ENCODE data around the gene ZP2. TPM values are rescaled to one million over a fixed set of nuclear protein-coding genes. Genes with fewer than 3 reads are reported as not detected.

Gene ZP2
- total and polyA plus RNA-seq, 9 of the 15 experiments (the other 6 are each of a cell fraction or from before 2014, with no cell fraction given) = not detected

GRCh38 chr16:21217121-21217520 is 5.7 kb upstream of the ZP2 start (continued):
- TF ChIP-seq, protein P1, sequence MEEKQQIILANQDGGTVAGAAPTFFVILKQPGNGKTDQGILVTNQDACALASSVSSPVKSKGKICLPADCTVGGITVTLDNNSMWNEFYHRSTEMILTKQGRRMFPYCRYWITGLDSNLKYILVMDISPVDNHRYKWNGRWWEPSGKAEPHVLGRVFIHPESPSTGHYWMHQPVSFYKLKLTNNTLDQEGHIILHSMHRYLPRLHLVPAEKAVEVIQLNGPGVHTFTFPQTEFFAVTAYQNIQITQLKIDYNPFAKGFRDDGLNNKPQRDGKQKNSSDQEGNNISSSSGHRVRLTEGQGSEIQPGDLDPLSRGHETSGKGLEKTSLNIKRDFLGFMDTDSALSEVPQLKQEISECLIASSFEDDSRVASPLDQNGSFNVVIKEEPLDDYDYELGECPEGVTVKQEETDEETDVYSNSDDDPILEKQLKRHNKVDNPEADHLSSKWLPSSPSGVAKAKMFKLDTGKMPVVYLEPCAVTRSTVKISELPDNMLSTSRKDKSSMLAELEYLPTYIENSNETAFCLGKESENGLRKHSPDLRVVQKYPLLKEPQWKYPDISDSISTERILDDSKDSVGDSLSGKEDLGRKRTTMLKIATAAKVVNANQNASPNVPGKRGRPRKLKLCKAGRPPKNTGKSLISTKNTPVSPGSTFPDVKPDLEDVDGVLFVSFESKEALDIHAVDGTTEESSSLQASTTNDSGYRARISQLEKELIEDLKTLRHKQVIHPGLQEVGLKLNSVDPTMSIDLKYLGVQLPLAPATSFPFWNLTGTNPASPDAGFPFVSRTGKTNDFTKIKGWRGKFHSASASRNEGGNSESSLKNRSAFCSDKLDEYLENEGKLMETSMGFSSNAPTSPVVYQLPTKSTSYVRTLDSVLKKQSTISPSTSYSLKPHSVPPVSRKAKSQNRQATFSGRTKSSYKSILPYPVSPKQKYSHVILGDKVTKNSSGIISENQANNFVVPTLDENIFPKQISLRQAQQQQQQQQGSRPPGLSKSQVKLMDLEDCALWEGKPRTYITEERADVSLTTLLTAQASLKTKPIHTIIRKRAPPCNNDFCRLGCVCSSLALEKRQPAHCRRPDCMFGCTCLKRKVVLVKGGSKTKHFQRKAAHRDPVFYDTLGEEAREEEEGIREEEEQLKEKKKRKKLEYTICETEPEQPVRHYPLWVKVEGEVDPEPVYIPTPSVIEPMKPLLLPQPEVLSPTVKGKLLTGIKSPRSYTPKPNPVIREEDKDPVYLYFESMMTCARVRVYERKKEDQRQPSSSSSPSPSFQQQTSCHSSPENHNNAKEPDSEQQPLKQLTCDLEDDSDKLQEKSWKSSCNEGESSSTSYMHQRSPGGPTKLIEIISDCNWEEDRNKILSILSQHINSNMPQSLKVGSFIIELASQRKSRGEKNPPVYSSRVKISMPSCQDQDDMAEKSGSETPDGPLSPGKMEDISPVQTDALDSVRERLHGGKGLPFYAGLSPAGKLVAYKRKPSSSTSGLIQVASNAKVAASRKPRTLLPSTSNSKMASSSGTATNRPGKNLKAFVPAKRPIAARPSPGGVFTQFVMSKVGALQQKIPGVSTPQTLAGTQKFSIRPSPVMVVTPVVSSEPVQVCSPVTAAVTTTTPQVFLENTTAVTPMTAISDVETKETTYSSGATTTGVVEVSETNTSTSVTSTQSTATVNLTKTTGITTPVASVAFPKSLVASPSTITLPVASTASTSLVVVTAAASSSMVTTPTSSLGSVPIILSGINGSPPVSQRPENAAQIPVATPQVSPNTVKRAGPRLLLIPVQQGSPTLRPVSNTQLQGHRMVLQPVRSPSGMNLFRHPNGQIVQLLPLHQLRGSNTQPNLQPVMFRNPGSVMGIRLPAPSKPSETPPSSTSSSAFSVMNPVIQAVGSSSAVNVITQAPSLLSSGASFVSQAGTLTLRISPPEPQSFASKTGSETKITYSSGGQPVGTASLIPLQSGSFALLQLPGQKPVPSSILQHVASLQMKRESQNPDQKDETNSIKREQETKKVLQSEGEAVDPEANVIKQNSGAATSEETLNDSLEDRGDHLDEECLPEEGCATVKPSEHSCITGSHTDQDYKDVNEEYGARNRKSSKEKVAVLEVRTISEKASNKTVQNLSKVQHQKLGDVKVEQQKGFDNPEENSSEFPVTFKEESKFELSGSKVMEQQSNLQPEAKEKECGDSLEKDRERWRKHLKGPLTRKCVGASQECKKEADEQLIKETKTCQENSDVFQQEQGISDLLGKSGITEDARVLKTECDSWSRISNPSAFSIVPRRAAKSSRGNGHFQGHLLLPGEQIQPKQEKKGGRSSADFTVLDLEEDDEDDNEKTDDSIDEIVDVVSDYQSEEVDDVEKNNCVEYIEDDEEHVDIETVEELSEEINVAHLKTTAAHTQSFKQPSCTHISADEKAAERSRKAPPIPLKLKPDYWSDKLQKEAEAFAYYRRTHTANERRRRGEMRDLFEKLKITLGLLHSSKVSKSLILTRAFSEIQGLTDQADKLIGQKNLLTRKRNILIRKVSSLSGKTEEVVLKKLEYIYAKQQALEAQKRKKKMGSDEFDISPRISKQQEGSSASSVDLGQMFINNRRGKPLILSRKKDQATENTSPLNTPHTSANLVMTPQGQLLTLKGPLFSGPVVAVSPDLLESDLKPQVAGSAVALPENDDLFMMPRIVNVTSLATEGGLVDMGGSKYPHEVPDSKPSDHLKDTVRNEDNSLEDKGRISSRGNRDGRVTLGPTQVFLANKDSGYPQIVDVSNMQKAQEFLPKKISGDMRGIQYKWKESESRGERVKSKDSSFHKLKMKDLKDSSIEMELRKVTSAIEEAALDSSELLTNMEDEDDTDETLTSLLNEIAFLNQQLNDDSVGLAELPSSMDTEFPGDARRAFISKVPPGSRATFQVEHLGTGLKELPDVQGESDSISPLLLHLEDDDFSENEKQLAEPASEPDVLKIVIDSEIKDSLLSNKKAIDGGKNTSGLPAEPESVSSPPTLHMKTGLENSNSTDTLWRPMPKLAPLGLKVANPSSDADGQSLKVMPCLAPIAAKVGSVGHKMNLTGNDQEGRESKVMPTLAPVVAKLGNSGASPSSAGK (IDR thresholded peaks at IDR 0.05) = peak; percentile 14; the same call in 1 of the 2 replicates
- TF ChIP-seq, protein P2, sequence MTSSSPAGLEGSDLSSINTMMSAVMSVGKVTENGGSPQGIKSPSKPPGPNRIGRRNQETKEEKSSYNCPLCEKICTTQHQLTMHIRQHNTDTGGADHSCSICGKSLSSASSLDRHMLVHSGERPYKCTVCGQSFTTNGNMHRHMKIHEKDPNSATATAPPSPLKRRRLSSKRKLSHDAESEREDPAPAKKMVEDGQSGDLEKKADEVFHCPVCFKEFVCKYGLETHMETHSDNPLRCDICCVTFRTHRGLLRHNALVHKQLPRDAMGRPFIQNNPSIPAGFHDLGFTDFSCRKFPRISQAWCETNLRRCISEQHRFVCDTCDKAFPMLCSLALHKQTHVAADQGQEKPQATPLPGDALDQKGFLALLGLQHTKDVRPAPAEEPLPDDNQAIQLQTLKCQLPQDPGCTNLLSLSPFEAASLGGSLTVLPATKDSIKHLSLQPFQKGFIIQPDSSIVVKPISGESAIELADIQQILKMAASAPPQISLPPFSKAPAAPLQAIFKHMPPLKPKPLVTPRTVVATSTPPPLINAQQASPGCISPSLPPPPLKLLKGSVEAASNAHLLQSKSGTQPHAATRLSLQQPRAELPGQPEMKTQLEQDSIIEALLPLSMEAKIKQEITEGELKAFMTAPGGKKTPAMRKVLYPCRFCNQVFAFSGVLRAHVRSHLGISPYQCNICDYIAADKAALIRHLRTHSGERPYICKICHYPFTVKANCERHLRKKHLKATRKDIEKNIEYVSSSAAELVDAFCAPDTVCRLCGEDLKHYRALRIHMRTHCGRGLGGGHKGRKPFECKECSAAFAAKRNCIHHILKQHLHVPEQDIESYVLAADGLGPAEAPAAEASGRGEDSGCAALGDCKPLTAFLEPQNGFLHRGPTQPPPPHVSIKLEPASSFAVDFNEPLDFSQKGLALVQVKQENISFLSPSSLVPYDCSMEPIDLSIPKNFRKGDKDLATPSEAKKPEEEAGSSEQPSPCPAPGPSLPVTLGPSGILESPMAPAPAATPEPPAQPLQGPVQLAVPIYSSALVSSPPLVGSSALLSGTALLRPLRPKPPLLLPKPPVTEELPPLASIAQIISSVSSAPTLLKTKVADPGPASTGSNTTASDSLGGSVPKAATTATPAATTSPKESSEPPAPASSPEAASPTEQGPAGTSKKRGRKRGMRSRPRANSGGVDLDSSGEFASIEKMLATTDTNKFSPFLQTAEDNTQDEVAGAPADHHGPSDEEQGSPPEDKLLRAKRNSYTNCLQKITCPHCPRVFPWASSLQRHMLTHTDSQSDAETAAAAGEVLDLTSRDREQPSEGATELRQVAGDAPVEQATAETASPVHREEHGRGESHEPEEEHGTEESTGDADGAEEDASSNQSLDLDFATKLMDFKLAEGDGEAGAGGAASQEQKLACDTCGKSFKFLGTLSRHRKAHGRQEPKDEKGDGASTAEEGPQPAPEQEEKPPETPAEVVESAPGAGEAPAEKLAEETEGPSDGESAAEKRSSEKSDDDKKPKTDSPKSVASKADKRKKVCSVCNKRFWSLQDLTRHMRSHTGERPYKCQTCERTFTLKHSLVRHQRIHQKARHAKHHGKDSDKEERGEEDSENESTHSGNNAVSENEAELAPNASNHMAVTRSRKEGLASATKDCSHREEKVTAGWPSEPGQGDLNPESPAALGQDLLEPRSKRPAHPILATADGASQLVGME (CRISPR knock-in tag; IDR thresholded peaks at IDR 0.05) = no peak
- TF ChIP-seq DIDO1 (tag; IDR thresholded peaks at IDR 0.05; ENCODE audit: low read depth) (no peak), GATA2 (CRISPR knock-in tag; IDR thresholded peaks at IDR 0.05) (peak; percentile 50; the same call in 1 of the 2 replicates), U2AF2 (optimal IDR thresholded peaks at IDR 0.05; ENCODE audit: low read depth, low read length) (no peak), ZNF584 (CRISPR knock-in tag; IDR thresholded peaks at IDR 0.05; ENCODE audit: low read depth) (no peak), KLF16 (IDR thresholded peaks at IDR 0.05) (0 out of 2 replicates have a peak, but pooled peaks have one; percentile 5), MTA2 (IDR thresholded peaks at IDR 0.05; ENCODE audit: low read depth) (peak; percentile 74), SMARCA4 (IDR thresholded peaks at IDR 0.05) (peak; percentile 48; the same call in 1 of the 2 replicates), ARID1B (IDR thresholded peaks at IDR 0.05) (peak; percentile 82), MCM2 (IDR thresholded peaks at IDR 0.05; ENCODE audit: low read depth) (no peak), TCF7 (IDR thresholded peaks at IDR 0.05; ENCODE audit: borderline replicate concordance) (no peak), TRIM24 (IDR thresholded peaks at IDR 0.05) (peak in 1 of 2 experiments; percentile 31; a peak in 1 of 4 replicates)
